ENCODE data around the gene HOXA4.

GRCh38 chr7:27172823-27173510, 42.4 kb upstream of the HOXA4 start:
- TF ChIP-seq CTCF (IDR thresholded peaks at IDR 0.05) (no peak), MAX (CRISPR knock-in tag; IDR thresholded peaks at IDR 0.05) (no peak), ATF6 (CRISPR knock-in tag; IDR thresholded peaks at IDR 0.05) (no peak)

All from WTC11 (cell line).